Cardiac muscle cell (in vitro differentiated cells and primary cell): Measurements from ENCODE around the gene FMN2. TPM values are rescaled to one million over a fixed set of nuclear protein-coding genes. Genes with fewer than 3 reads are reported as not detected.

ENCODE experiments used
- DNase-seq, 2 donors: peaks; one replicate each; pipeline versions ENCODE4 v3.0.0 to v3.0.0-alpha.2; 2010 to 2017; ENCODE audit warnings: low read depth in 1 of 2, low spot score in 1 of 2
- H3K27ac ChIP-seq: fragments of 200-600 bp; sonication (generic); 2 replicates; pipeline ENCODE4 v1.5.1; 2016
- H3K27me3 ChIP-seq: fragments of 200-600 bp; sonication (generic); 2 replicates; pipeline ENCODE4 v1.6.0; 2016; ENCODE audit warnings: control low read depth
- H3K36me3 ChIP-seq: fragments of 200-600 bp; sonication (generic); 2 replicates; pipeline ENCODE4 v1.5.1; 2016; ENCODE audit warnings: control low read depth
- H3K4me1 ChIP-seq: fragments of 200-600 bp; sonication (generic); 2 replicates; pipeline ENCODE4 v1.8.1; 2017; ENCODE audit warnings: low read depth, mild to moderate bottlenecking, mixed run types
- H3K4me3 ChIP-seq: fragments of 200-600 bp; sonication (generic); 2 replicates; pipeline ENCODE4 v1.5.1; 2016; ENCODE audit warnings: mild to moderate bottlenecking
- H3K9me3 ChIP-seq: fragments of 200-600 bp; sonication (generic); 2 replicates; pipeline ENCODE4 v1.5.1; 2017; ENCODE audit warnings: low read depth, mild to moderate bottlenecking, control low read depth
- polyA plus RNA-seq: library from polyadenylated mRNA; unstranded; fragments of >200 nt; fragmentation: Nextera tagmentation; extraction: Ambion mirVana; gene quantifications from 2 replicates; pipeline ENCODE4 v1.2.1, GENCODE V29; 2016
- total RNA-seq: library from RNA; depleted of rRNA; stranded (reverse); fragments of >200 nt; gene quantifications from 2 replicates; pipeline ENCODE4 v1.2.3, GENCODE V29; 2016
- TF ChIP-seq, protein P1 (sequence below): IDR thresholded peaks from 2 replicates; pipeline ENCODE4 v1.5.1; 2012; ENCODE audit warnings: low read depth, mild to moderate bottlenecking, low read length

The FMN2 gene
- total and polyA plus RNA-seq, 2 experiments from 2014 or later, result 0.42 to 2.7 TPM

DNA sequence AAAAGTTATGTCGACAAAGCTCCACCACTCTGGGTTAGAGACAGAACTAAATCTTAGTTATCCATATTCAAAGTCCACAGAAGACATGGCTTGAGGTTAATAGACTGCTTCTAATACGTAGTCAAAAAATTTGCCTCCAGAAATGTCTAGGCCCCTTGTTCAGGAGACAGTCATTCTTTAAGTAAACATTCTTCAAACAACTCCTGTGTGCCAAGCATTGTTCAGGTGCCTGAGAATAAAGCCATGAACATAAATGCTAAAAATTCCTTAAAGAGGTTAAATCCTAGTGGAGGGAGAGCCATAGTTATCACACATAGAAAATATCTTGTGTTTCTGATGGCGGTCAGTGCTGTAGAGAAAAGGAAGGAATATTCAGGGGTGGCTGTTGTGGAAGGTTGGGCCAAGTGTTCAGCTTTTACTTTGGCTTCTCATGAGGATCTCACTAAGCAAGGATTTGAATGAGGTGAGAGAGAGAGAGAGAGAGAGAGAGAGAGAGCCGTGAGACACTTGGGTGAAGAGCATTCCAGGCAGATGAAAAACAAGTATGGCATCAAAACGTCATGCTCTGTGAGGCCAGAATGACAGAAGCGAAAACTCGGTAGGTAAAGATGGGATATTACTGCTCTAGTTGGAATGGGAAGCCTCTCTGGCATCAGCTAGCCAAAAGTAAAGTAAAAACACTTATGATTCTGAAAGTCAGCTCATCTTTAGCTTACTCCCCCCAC is 333.2 kb downstream of the FMN2 start:
- H3K36me3 ChIP-seq, result no peaks in the 10 kb centered on the region
- no peaks in the 10 kb centered on the region for H3K27me3 ChIP-seq
- H3K9me3 ChIP-seq, result no peaks in the 10 kb centered on the region
- no peak overlapping the region for H3K4me3 ChIP-seq
- H3K4me1 ChIP-seq, result peaks cover 5% of the 10 kb centered on the region
- H3K27ac ChIP-seq, result no peak overlapping the region
- TF ChIP-seq, protein P1, sequence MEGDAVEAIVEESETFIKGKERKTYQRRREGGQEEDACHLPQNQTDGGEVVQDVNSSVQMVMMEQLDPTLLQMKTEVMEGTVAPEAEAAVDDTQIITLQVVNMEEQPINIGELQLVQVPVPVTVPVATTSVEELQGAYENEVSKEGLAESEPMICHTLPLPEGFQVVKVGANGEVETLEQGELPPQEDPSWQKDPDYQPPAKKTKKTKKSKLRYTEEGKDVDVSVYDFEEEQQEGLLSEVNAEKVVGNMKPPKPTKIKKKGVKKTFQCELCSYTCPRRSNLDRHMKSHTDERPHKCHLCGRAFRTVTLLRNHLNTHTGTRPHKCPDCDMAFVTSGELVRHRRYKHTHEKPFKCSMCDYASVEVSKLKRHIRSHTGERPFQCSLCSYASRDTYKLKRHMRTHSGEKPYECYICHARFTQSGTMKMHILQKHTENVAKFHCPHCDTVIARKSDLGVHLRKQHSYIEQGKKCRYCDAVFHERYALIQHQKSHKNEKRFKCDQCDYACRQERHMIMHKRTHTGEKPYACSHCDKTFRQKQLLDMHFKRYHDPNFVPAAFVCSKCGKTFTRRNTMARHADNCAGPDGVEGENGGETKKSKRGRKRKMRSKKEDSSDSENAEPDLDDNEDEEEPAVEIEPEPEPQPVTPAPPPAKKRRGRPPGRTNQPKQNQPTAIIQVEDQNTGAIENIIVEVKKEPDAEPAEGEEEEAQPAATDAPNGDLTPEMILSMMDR, result no peak
- DNase-seq, result no peak

DNA sequence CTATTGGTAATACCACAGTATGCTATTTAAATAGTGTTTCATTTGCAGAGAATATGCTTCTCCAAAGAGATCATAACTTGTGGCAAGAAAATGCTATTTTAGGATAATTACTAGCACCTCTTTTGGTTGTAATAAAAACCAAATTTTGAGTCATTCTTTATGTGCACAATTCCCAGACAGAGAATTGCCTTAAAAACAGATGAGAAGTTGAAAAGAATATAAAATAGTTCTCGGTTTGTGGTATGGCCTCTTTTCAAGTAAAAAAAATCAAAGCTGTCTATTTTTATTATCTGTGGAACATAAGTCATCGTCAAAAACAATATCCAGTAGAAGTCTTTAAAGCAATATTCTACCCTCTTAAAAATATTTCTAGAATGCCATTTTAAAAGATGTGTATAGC is 334.4 kb downstream of the FMN2 start:
- no peak for DNase-seq
- H3K36me3 ChIP-seq, result no peaks in the 10 kb centered on the region
- H3K9me3 ChIP-seq, result no peaks in the 10 kb centered on the region
- H3K27me3 ChIP-seq, result no peaks in the 10 kb centered on the region
- no peak overlapping the region for H3K27ac ChIP-seq
- no peak overlapping the region for H3K4me3 ChIP-seq
- H3K4me1 ChIP-seq, result peaks cover 5% of the 10 kb centered on the region
- TF ChIP-seq, protein P1, result no peak

DNA sequence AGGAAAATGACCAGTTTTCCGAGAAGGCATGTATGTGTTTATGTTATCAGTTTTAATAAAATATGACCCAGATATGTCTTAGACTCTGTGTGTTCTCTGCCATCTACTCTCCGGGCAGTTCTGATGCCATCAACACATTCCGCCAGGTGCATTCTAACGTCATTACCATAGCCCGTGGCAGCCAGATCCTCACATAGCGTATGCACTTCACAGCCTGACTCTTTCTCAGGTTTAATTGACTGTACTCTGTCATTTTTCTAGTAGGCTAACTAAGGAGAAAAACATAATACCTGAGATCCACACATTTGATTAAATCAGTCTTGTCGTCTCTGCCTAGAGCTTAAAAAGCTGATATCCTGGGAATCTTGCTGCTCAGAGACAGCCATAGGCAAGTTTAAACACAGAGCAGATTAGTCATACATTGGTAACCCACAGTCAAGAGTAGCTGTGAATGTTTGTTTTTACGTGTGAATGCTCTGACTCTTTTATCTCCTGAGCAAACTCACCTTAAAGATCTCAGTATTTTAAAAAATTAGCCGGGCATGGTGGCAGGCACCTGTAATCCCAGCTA is 344.4 kb downstream of the FMN2 start:
- H3K27ac ChIP-seq, result no peak overlapping the region
- no peak for DNase-seq
- no peaks in the 10 kb centered on the region for H3K9me3 ChIP-seq
- no peaks in the 10 kb centered on the region for H3K4me1 ChIP-seq
- H3K36me3 ChIP-seq, result no peaks in the 10 kb centered on the region
- no peak overlapping the region for H3K4me3 ChIP-seq
- no peaks in the 10 kb centered on the region for H3K27me3 ChIP-seq
- TF ChIP-seq, protein P1, result no peak

DNA sequence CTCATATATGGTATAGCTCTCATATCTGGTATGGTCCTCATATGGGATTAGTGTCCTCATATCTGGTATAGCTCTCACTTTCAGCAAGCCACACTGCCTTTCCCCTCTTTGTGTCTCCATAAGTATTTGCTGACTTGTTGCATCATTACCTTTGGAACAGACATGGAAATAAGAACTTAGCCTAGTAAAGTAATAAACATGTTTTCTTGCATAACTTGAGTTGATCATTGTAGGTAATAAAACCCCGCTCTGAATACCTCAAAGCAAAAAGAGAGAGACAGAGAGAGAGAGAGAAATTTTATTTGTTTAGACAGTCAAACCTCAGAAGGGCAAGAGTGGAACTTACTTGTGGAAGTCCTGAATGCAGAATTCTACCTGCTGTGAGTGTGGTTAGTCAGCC is 350.0 kb downstream of the FMN2 start:
- no peak overlapping the region for H3K27ac ChIP-seq
- H3K4me3 ChIP-seq, result no peak overlapping the region
- TF ChIP-seq, protein P1, result no peak
- no peak for DNase-seq
- no peaks in the 10 kb centered on the region for H3K9me3 ChIP-seq
- H3K4me1 ChIP-seq, result no peaks in the 10 kb centered on the region
- no peaks in the 10 kb centered on the region for H3K27me3 ChIP-seq
- H3K36me3 ChIP-seq, result no peaks in the 10 kb centered on the region

DNA sequence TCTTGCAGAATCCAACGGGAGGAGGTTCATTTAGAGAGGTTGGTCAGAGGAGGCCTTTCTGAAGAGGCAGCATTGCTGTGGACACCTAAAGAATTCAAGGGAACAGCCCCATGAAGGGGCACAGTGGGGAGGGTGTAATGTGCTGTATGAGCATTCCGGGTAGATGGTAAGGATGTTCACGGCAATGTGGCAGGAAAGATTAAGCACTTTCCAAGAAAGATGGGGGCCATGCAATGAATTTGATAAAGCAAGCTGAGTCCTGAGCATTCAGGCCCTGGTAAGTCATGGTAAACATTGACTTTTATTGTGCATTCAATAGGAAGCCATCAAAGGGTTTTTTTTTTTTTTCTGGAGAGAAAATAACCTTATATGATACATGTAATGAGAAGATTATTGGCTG is 353.7 kb downstream of the FMN2 start:
- H3K36me3 ChIP-seq, result no peaks in the 10 kb centered on the region
- no peaks in the 10 kb centered on the region for H3K4me1 ChIP-seq
- DNase-seq, result no peak
- H3K4me3 ChIP-seq, result no peak overlapping the region
- H3K27me3 ChIP-seq, result no peaks in the 10 kb centered on the region
- no peak overlapping the region for H3K27ac ChIP-seq
- no peaks in the 10 kb centered on the region for H3K9me3 ChIP-seq
- TF ChIP-seq, protein P1, result no peak
